GM21786 (cell line): ENCODE data around the gene SSC4D.
"Not testable (repeated sequence)": the region's sequence is repeated elsewhere in the genome, so short reads cannot be mapped to it uniquely, and the experiment has no call there.

Experiments used
- ATAC-seq: cut with Tn5 transposase; IDR thresholded peaks from one replicate; pipeline ENCODE4 v1.9.1; 2021; ENCODE audit not compliant: unreplicated experiment

The SSC4D gene

DNA sequence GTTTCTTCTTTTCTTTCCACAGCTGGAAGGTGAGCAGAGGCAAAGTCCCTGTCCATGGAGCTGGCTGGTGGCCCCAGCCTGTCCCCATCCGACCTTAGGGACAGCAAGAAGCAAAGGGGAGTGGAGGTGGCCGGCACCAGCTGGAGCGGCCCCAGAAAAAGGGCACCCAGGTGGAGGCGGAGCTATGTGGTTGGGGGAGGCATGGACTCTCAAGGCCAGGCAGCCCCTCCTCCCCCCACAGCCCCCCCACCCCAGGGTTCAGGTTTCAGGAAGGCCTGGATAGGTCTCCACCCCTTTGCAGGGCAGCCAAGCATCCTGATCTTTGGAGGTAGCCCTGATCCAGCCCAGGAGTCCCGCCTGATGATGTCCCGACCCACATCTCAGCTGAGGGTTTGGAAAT is at the start of gene SSC4D:
Gene SSC4D, minus strand, starts transcription at position 161 of the 400 bp plus-strand sequence. CDS start 5,258 bp downstream, outside the sequence.
- ATAC-seq, result no peak

DNA sequence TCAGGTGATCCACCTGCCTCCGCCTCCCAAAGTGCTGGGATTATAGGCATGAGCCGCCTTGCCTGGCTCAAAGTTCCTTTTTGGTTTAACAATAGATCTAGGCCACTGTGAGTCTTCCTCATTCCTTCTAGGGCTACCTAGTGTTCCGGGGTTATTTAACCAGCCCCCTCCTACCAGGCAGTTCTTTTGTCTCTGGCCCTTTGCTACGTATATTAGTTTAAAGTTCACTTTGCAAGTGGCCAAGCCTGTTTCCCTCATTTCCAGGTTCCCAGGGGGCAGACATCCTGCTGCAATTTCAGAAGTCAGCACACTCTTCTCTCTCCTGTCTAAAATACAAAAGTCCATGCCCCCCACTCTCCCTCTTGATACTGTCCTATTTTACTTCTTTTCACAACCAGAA is 49.0 kb upstream of the SSC4D start:
- not testable (repeated sequence) for ATAC-seq

DNA sequence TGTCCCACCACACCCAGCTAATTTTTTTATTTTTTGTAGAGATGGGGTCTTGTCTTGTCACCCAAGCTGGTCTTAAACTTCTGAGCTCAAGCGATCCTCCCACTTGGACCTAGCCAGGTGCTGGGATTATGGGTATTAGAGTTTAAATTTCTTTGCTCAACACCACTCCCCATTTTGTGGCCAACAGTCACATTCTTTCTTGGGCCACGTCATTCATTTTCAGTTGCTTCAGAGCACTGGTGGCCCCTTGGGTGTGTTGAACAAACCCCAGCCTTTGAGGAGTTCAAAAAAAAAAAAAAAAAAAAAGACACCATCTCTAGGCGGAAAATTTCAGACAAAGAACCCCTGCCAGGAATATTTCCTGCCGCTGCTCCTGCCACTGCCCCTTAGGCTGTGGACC is 47.5 kb upstream of the SSC4D start:
- not testable (repeated sequence) for ATAC-seq

DNA sequence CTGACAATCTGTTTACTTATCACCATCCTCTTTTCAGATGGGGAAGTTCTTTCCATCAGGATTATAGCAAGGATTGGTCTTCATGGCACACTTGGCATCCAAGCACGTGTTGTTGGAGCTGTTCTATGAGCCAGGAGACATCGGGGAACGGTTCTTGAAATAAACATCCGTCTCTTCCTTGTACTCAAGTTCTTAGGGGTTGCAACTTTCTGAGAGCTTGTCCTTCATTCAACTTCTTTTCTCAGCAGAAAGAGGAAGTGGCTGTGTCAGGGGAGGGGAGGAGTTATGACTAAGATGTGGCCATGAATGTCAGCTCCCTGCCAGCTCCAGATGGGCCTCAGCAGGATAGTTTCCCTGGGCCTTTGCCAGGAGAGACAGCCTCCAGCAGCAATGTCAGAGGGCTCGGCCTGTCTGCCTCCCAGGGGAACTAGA is 36.1 kb upstream of the SSC4D start:
- peak; percentile 70 for ATAC-seq

DNA sequence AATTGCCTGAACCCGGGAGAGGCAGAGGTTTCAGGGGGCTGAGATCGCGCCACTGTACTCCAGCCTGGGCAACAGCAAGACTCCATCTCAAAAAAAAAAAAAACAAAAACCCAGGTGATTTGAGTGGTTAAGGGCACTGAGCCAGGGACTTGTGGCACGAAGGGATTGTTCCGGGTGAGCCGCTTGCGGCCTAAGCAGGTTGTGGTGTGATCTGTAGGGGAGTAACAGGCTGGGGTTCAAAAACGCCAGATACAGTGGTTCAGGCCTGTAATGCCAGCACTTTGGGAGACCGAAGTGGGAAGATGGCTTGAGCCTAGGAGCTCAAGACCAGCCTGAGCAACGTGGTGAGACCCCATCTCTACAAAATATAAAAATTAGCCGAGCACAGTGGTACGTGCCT is 34.3 kb upstream of the SSC4D start:
- ATAC-seq, result peak; percentile 34

DNA sequence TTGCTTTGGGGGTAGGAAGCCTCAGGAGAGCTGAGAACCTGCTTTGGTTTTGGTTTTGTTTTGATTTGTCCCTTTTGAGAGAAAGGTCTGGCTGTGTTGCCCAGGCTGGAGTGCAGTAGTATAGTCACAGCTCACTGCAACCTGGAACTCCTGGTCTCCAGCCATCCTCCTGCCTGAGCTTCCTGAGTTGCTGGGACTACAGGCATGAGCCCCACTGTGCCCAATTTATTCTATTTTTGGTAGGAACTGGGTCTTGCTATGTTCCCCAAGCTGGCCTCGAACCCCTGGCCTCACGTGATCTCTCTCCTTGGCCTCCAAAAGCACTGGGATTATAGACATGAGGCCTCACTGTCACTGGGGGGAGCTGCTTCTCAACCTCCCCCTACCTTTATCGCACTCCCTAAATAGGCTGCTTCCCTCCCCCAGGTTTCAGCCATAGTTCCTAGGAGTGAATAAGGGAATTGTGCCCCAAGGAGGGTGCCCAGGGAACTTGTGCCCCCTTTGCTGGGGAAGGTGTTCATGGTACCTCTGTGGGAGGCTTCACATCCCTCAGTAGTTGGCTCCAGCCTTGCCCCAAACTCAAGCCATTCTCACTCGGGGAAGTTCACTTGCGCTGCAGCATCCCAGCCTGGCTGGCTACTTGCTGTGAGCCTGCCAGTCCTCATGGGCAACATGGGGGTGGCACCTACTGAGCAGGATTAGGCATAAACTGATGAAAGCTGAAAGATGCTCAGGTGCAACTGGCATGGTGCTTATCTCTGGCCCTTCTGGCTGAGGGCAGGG is 33.4 kb upstream of the SSC4D start:
- not testable (repeated sequence) for ATAC-seq

DNA sequence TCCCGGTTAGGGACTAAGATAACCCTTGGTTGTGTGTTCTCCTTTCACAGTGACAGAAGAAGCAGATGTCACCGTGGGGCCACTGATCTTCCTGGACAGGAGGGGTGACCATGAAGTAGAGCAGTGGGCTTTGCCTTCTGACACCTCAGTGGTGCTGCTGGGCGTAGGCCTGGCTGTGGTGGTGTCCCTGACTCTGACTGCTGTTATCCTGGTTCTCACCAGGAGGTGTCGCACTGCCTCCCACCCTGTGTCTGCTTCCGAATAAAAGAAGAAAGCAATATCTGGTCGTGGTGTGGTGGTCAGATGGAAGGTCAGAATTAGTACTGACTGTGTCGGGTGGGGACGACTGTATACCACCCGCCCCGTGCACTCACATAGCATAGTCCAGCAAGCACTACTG is 32.3 kb upstream of the SSC4D start:
- ATAC-seq, result not testable (repeated sequence)

DNA sequence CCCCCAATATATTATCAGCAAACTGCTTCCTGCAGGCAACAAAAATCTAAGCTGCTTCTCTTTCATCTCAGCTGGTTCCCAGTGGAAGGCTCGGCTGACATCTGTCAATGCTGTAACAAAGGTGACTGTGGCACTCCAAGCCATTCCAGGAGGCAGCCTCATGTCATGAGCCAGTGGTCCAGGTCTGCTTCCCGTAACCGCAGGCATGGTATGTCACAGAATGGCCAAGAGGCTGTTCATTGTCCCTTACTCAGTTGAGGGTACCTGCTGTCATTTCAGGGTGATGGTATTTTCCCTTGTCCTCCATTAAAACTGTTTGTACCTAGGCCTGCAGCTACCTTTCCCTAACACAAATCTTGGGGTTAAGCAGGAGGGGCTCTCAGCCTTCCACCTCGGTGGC is 30.9 kb upstream of the SSC4D start:
- ATAC-seq, result not testable (repeated sequence)

DNA sequence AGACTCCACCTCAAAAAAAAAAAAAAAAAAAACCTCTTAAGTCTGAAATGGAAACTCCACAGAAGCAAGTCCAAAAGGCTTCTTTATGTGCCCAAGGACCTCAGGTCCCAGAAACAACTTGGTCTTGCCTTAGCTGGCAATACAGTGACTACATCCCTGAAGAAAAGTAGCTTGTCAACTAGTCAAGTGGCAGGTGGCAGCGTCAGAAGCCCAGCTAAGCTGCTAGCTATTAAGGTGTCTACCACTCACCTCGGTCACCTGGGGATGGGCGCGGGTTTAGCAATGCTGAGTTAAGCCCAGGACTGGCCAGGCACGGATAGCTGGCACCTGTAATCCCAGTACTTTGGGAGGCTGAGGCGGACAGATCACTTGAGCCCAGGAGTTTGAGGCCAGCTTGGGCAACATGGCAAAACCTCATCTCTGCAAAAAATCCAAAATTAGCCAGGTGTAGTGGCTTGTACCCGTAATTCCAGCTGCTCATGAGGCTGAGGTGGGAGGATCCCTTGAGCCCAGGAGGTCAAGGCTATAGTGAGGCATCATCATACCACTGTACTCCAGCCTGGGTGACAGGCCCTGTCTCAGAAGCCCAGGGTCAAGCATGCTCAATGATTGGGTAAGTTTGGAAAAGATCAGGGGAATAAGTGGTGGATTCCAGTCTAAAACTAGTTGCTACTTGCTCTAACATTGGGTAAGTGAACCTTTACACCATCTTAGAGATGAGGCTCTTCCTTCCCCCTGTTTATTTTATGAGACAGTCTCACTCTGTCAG is 29.8 kb upstream of the SSC4D start:
- ATAC-seq, result not testable (repeated sequence)

DNA sequence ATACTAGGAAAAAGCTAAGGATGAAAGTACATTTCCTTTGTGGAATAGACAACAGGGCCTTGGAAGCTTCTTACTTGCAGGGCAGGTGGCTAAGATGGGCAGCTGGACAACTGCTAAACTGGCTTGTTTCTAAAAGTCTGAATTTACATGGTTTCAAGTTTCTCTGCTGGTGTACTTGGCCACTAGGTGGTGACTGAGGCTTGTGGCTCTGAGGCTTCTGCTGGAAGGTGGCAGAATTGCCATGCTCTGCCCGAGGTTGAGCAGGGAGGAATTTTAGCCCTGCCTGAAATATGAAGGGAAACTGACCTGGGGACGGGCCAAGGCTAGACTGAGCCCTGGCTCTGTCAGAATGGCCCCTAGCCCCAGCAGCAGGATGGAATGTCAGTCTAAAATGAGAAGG is 28.4 kb upstream of the SSC4D start:
- ATAC-seq, result peak; percentile 77

DNA sequence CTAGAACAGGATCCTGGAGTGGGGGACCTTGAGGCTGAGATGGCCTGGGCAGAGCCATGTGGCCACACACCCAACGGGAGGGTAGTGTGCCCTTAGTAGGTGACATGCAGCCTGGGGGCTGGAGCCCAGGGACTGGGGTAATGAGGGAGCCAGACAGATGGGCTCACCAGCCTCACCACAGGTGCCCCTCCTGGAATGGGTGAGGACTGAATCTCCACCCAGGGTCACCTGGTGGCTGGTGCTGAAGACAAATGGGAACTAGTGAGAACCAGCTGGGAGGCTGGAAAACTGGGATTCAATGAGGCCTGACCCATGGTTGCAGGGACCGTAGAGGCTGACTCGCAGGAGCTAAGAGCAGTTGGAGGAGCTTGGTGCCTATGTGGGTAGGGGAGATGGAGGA is 21.3 kb upstream of the SSC4D start:
- no peak for ATAC-seq

DNA sequence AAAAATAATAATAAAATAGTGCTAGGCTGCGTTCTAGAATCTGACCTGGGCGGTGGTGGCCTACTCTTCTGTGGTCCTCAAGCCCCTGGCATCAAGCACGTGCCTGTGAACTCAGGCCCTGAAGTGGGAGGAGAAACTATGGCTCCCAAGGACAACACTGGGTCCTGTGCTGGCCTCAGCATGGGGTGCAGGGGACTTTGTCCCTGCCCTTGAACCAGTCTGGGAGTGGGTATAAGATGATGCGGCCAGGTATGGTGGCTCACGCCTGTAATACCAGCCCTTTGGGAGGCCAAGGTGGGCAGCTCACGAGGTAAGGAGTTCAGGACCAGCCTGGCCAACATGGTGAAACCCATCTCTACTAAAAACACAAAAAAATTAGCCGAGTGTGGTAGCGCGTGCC is 20.7 kb upstream of the SSC4D start:
- ATAC-seq, result no peak

DNA sequence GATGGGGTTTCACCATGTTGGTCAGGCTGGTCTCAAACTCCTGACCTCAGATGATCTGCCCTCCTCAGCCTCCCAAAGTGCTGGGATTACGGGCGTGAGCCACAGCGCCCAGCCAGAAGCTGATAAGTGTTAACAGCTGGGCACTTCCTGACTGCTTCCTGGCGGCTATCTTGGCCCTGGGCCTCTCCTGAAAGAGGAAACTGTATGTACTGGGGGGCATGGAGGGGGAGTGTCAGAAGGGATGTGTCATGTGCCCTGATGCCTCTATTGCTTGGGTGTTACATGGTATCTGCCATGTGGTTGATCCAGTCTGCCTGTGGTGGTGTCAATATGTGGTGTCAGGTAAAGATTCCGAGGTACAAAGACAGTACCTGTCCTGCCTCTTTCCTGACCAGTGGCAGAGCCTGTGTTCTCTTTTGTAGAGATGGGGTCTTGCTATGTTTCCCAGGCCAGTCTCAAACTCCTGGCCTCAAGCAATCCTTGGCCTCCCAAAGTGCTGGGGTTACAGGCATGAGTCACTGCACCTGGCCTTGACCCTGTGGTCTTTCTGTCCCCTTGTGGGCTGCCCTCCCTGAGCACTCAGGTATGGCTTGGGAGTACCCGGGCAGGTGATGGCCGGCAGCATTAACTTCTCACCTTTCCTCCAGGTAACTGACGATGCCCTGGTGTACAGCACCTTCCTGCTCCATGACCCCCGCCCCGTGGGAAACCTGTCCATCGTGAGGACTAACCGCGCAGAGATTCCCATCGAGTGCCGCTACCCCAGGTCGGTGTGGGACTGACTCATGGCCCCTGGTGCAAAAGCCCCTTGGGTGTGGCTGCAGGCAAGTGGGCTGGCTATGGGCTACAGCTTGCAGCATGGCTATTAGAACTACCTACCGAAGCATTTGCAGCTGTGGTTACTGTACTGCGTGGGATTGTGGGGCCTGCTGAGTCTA is 19.6 kb upstream of the SSC4D start:
- ATAC-seq, result no peak

DNA sequence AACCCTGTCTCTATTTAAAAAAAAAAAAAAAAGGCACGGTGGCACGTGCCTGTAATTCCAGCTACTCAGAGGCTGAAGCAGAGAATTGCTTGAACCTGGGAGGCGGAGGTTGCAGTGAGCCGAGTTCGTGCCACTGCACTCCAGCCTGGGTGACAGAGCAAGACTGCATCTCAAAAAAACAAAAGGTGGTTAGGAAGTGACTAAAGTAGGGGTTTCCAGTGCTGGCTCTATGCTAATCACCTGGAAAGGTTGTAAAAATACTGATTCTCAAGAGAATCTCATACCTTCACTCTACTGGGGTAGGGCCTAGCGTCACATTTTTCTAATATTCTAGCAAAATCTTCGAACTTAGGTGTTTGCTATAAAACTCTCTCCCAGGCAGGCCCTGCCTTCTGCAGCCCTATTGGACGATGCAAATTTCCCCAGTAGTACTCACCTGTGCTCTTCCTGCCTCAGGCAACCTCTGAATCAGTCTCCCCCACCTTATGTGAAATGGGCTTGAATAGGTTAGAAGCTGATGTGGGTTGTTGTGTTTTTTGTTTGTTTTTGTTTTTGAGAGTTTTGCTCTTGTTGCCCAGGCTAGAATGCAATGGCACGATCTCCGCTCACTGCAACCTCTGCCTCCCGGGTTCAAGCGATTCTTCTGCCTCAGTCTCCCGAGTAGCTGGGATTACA is 18.8 kb upstream of the SSC4D start:
- ATAC-seq, result no peak

DNA sequence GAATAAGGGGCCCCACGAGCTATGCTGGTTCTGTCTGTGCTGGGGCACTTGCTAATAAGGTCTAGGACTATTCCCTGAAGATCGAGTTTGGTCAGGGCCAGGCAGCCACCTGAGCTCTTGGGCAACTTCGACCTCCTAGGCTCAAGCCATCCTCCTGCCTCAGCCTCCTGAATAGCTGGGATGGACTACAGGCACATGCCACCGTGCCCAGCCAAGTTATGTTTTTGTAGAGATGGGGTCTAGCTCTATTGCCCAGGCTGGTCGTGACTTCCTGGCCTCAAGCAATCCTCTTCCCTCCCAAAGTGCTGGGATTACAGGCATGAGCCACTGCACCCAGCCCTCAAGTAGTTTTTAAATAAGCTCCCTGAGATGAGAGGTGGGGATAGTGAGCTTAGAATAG is 18.1 kb upstream of the SSC4D start:
- no peak for ATAC-seq

DNA sequence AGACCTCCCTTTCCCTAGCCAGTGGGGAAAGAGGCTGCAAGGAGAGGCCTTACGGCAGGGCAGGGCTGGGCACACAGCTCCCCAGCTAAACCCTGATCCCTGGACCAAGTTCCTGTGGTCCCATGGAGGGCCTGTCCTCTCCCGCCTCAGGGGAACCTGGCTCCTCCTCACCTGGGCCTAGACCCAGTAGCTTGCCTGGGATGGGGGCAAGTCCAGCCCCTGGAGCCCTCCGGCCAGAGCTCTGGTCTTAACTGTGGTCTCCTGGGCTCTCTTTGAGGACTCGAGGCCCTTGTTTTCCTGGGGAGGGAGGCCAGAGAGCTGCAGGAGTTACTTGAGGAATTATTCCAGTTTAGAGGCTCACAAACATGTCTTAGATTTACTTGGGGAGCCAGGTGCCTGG is 16.7 kb upstream of the SSC4D start:
- no peak for ATAC-seq

DNA sequence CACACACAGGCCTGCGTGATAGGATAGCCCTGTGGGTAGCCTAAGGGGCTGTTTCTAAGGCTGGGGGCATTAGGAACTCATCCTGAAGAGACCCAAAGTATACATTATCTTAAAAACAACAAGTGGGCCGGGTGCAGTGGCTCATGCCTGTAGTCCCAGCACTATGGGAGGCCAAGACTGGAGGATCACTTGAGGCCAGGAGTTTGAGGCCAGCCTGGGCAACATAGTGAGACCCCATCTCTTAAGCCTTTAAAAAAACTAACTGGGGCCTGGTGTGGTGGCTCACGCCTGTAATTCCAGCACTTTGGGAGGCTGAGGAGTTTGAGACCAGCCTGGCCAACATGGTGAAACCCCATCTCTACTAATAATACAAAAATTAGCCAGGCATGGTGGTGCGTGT is 16.1 kb upstream of the SSC4D start:
- ATAC-seq, result not testable (repeated sequence)

DNA sequence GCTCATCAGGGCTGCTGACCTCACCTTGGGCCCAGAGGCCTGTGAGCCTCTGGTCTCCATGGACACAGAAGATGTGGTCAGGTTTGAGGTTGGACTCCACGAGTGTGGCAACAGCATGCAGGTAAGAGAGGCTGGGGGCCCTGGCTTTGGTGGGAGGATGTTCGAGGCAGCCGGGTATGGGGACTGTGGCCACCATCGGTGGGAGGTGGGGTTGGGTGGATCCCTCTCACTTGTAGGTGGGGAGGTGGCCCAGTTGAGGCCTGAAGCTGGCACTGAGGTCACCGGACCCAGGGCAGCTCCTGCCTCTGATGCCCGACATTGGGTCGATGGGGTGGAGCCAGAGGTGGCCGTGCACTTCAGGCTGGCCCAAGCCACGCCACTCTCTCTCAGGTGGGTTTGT is 15.7 kb upstream of the SSC4D start:
- no peak for ATAC-seq

DNA sequence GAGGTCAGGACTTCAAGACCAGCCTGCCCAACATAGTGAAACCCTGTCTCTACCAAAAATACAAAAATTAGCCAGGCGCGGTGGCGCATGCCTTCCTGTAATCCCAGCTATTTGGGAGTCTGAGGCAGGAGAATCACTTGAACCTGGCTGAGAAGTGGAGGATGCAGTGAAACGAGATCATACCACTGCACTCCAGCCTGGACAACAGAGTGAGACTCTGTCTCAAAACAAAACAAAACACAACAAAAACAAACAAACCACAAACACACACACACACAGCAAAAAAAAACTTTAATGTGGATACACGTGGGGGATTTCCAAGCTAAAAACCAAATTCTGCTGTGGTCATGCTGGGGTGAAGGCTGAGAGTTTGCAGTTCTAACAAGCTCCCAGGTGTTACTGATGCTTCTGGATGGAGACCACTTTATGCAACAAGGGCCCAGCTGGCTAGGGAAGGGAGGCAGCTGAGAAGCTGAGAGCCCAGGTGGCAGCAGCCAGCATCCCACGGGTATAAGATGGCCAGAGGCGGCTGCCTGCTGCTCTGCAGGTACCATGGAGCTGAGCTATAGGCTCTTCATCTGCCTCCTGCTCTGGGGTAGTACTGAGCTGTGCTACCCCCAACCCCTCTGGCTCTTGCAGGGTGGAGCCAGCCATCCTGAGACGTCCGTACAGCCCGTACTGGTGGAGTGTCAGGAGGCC is 15.1 kb upstream of the SSC4D start, which contains the start of gene ZP3:
Gene ZP3, plus strand, starts transcription at position 538 of the 699 bp plus-strand sequence. Its CDS starts 15 bp downstream, at position 553.
- no peak for ATAC-seq
